GM23338 (cell line): ENCODE data around the gene MARCHF3.
"Not testable (repeated sequence)": the region's sequence is repeated elsewhere in the genome, so short reads cannot be mapped to it uniquely, and the experiment has no call there.

Source experiments
- POLR2AphosphoS5 ChIP-seq: IDR thresholded peaks from 2 replicates; pipeline ENCODE4 v1.6.1; 2016; ENCODE audit warnings: antibody characterized with exemption, low read depth
- TF ChIP-seq, protein P1 (sequence below), 2 experiments: fragments of 200-600 bp in 1 of 2; sonication (generic) in 1 of 2; conservative IDR thresholded peaks; 2 replicates each; pipeline versions ENCODE4 v1.5.1 to v1.6.1; 2016 to 2017; ENCODE audit warnings: antibody characterized with exemption in 2 of 2, low read depth in 2 of 2, mild to moderate bottlenecking in 2 of 2, moderate library complexity in 1 of 2

GRCh38 chr5:126890414-126890813 is 139.9 kb downstream of the MARCHF3 start:
- not testable (repeated sequence) for TF ChIP-seq POLR2AphosphoS5
- TF ChIP-seq, protein P1, sequence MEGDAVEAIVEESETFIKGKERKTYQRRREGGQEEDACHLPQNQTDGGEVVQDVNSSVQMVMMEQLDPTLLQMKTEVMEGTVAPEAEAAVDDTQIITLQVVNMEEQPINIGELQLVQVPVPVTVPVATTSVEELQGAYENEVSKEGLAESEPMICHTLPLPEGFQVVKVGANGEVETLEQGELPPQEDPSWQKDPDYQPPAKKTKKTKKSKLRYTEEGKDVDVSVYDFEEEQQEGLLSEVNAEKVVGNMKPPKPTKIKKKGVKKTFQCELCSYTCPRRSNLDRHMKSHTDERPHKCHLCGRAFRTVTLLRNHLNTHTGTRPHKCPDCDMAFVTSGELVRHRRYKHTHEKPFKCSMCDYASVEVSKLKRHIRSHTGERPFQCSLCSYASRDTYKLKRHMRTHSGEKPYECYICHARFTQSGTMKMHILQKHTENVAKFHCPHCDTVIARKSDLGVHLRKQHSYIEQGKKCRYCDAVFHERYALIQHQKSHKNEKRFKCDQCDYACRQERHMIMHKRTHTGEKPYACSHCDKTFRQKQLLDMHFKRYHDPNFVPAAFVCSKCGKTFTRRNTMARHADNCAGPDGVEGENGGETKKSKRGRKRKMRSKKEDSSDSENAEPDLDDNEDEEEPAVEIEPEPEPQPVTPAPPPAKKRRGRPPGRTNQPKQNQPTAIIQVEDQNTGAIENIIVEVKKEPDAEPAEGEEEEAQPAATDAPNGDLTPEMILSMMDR (conservative IDR thresholded peaks at IDR 0.05; ENCODE audit: low read depth in 2 of 2), result not testable (repeated sequence)
